MCF 10A (cell line): ENCODE measurements around the gene PAWR. TPM values are rescaled to one million over a fixed set of nuclear protein-coding genes. Genes with fewer than 3 reads are reported as not detected.
A peak's percentile ranks its signal among the peaks of the same experiment; 100 is the strongest.

Source experiments
- BruUV-seq: library from RNA; stranded (reverse); fragments of 400-500 nt; replicated peaks from 2 replicates; lab custom pipeline; 2021; lab: Mats Ljungman, UMichigan
- CTCF ChIA-PET: fragments of 300-600 bp; sonication (Branson Sonifier 250); formaldehyde crosslinking; extraction: SDS; loops from one replicate; lab custom pipeline; 2021; ENCODE audit warnings: antibody characterized with exemption, inconsistent platforms; lab: Yijun Ruan, JAX
- POLR2A ChIA-PET: fragments of 300-600, 350-650 bp; sonication (Branson Sonifier 250); formaldehyde crosslinking; extraction: SDS; loops from one replicate; lab custom pipeline; 2020; ENCODE audit warnings: antibody characterized with exemption, inconsistent platforms; lab: Yijun Ruan, JAX
- DNase-seq: peaks from one replicate; pipeline ENCODE4 v3.0.0-alpha.2; 2018; ENCODE audit not compliant: unreplicated experiment
- H3K27ac Mint-ChIP-seq: one replicate; pipeline ENCODE4 v1.8.0; 2022; ENCODE audit warnings: mild to moderate bottlenecking, low read depth, mixed read lengths; ENCODE audit not compliant: unreplicated experiment
- H3K27me3 Mint-ChIP-seq: one replicate; pipeline ENCODE4 v1.8.0; 2022; ENCODE audit warnings: mixed read lengths; ENCODE audit not compliant: insufficient read depth, unreplicated experiment
- H3K36me3 Mint-ChIP-seq: one replicate; pipeline ENCODE4 v1.8.0; 2022; ENCODE audit warnings: mild to moderate bottlenecking, moderate library complexity, mixed read lengths; ENCODE audit not compliant: insufficient read depth, unreplicated experiment
- H3K4me1 Mint-ChIP-seq: one replicate; pipeline ENCODE4 v1.8.0; 2022; ENCODE audit warnings: mixed read lengths; ENCODE audit not compliant: insufficient read depth, unreplicated experiment
- H3K4me3 Mint-ChIP-seq: one replicate; pipeline ENCODE4 v1.8.0; 2022; ENCODE audit warnings: mild to moderate bottlenecking, moderate library complexity, mixed read lengths; ENCODE audit not compliant: unreplicated experiment
- H3K9me3 Mint-ChIP-seq: one replicate; pipeline ENCODE4 v1.8.0; 2022; ENCODE audit warnings: mixed read lengths; ENCODE audit not compliant: unreplicated experiment
- CTCF ChIP-seq: fragments of 200-600 bp; IDR thresholded peaks from one replicate; pipeline ENCODE4 v1.8.0; 2022; ENCODE audit warnings: antibody characterized with exemption, mild to moderate bottlenecking; ENCODE audit not compliant: unreplicated experiment
- intact Hi-C: fragments of 100-400 bp; cut with micrococcal nuclease; formaldehyde crosslinking; loops from 2 replicates; pipeline ENCODE4 v1.14.1; 2022
- total RNA-seq: library from RNA; stranded (reverse); gene quantifications from 2 replicates; pipeline ENCODE4 v1.2.3, GENCODE V29; 2022

The PAWR gene
- total RNA-seq, 1 experiment from 2014 or later = 330 TPM

- no peak overlapping the region for H3K4me3 Mint-ChIP-seq
- peaks cover 23% of the 10 kb centered on the region for H3K4me1 Mint-ChIP-seq
- no peaks in the 10 kb centered on the region for H3K9me3 Mint-ChIP-seq
- peak overlapping the region; percentile 46 for H3K27ac Mint-ChIP-seq
- ChIA-PET CTCF (no interaction called here), POLR2A (no interaction called here)
- intact Hi-C loops = no loop called here
- no peak for TF ChIP-seq CTCF
- no peak for DNase-seq
- peaks cover 28% of the 10 kb centered on the region for H3K36me3 Mint-ChIP-seq
- no TSS peak for BruUV-seq
- no peaks in the 10 kb centered on the region for H3K27me3 Mint-ChIP-seq
Measured at GRCh38 chr12:79624378-79624777, 66.4 kb downstream of the PAWR start.

- no peak for TF ChIP-seq CTCF
- CTCF ChIA-PET = interaction anchor here (0.6 to 1.3 kb wide), 5 partner anchors 9 to 200 kb away, joined by 3 to 5 read pairs (median 3); no protein-coding TSS in a partner anchor
- peaks cover 22% of the 10 kb centered on the region for H3K36me3 Mint-ChIP-seq
- H3K9me3 Mint-ChIP-seq = no peaks in the 10 kb centered on the region
- intact Hi-C loops = loop anchor here (5.0 kb wide), 1 partner anchor 67 kb away; no protein-coding TSS in a partner anchor
- POLR2A ChIA-PET = interaction anchor here (0.8 to 11.2 kb wide), 8 partner anchors 9 to 73 kb away, joined by 4 to 103 read pairs (median 6); partner anchors contain the start of gene PAWR
- no peak overlapping the region for H3K4me3 Mint-ChIP-seq
- no TSS peak for BruUV-seq
- no peaks in the 10 kb centered on the region for H3K27me3 Mint-ChIP-seq
- peaks cover 30% of the 10 kb centered on the region for H3K4me1 Mint-ChIP-seq
- H3K27ac Mint-ChIP-seq = peak overlapping the region; percentile 23
- DNase-seq = no peak
Measured at GRCh38 chr12:79619872-79620562, 70.7 kb downstream of the PAWR start.

- CTCF ChIA-PET = interaction anchor here (0.7 to 1.2 kb wide), 4 partner anchors 9 to 199 kb away, joined by 3 to 5 read pairs (median 4); no protein-coding TSS in a partner anchor
- peak; percentile 80 for DNase-seq
- POLR2A ChIA-PET = interaction anchor here (0.6 to 11.2 kb wide), 12 partner anchors 10 to 119 kb away, joined by 3 to 103 read pairs (median 5); partner anchors contain the start of gene PAWR
- intact Hi-C loops = loop anchor here (5.0 kb wide), 1 partner anchor 68 kb away; no protein-coding TSS in a partner anchor
- no peak overlapping the region for H3K4me3 Mint-ChIP-seq
- peaks cover 21% of the 10 kb centered on the region for H3K36me3 Mint-ChIP-seq
- BruUV-seq = TSS peak; percentile 50
- H3K9me3 Mint-ChIP-seq = no peaks in the 10 kb centered on the region
- H3K27me3 Mint-ChIP-seq = no peaks in the 10 kb centered on the region
- peaks cover 25% of the 10 kb centered on the region for H3K4me1 Mint-ChIP-seq
- no peak for TF ChIP-seq CTCF
- peak overlapping the region; percentile 23 for H3K27ac Mint-ChIP-seq
Measured at GRCh38 chr12:79618848-79619404, 71.8 kb downstream of the PAWR start.

GRCh38 chr12:79617696-79618095, 73.1 kb downstream of the PAWR start:
- Mint-ChIP-seq H3K36me3 (peaks cover 21% of the 10 kb centered on the region), H3K4me1 (peaks cover 23% of the 10 kb centered on the region), H3K4me3 (no peak overlapping the region), H3K27ac (no peak overlapping the region), H3K27me3 (no peaks in the 10 kb centered on the region), H3K9me3 (no peaks in the 10 kb centered on the region)
- no peak for TF ChIP-seq CTCF
- ChIA-PET POLR2A (interaction anchor here (0.7 to 11.2 kb wide), 7 partner anchors 15 to 202 kb away, joined by 3 to 103 read pairs (median 3); partner anchors contain the start of gene PAWR), CTCF (interaction anchor here (0.6 to 1.2 kb wide), 7 partner anchors 8 to 198 kb away, joined by 3 to 5 read pairs (median 3); no protein-coding TSS in a partner anchor)
- DNase-seq = no peak
- BruUV-seq = no TSS peak
- intact Hi-C loops = loop anchor here (5.0 kb wide), 1 partner anchor 70 kb away; no protein-coding TSS in a partner anchor
